HEK293 (cell line): ENCODE data around the gene EAF2.

ENCODE experiments used
- CTCF ChIA-PET: fragments of 350-600 bp; formaldehyde crosslinking; extraction: SDS; loops from one replicate; lab custom pipeline; 2021; ENCODE audit warnings: antibody characterized with exemption; lab: Yijun Ruan, JAX
- POLR2A ChIA-PET: fragments of 300-600 bp; formaldehyde crosslinking; extraction: SDS; loops from one replicate; lab custom pipeline; 2020; ENCODE audit warnings: antibody characterized with exemption, inconsistent platforms; lab: Yijun Ruan, JAX
- H3K27ac ChIP-seq: fragments of 200-500 bp; sonication (Bioruptor generic); 2 replicates; pipeline ENCODE4 v1.5.1; 2014; ENCODE audit warnings: low read depth, low read length, control low read depth, inconsistent platforms; ENCODE audit errors: extremely low read depth
- H3K36me3 ChIP-seq, 2 experiments: fragments of 200-500 bp in 1 of 2; sonication (Bioruptor generic) in 1 of 2; 1 replicate in 1 of 2; 2 replicates in 1 of 2; pipeline ENCODE4 v1.5.1; 2014 to 2017; ENCODE audit warnings: inconsistent platforms in 2 of 2, low read length in 2 of 2; ENCODE audit not compliant: control insufficient read depth in 2 of 2, insufficient read depth in 1 of 2
- H3K4me1 ChIP-seq: fragments of 200-500 bp; sonication (Bioruptor generic); 2 replicates; pipeline ENCODE4 v1.5.1; 2014; ENCODE audit warnings: mild to moderate bottlenecking, low read length, inconsistent platforms; ENCODE audit not compliant: control insufficient read depth, insufficient read depth
- H3K4me3 ChIP-seq: 2 replicates; pipeline ENCODE4 v1.5.1; 2011; ENCODE audit warnings: low read depth, mild to moderate bottlenecking, control low read depth, low read length, moderate library complexity
- H3K9me3 ChIP-seq: fragments of 200-500 bp; sonication (Bioruptor generic); 2 replicates; pipeline ENCODE4 v1.5.1; 2014; ENCODE audit warnings: low read depth, low read length, inconsistent platforms; ENCODE audit not compliant: control insufficient read depth, insufficient read depth
- CTCF ChIP-seq: fragments of 450-650 bp; formaldehyde crosslinking; IDR thresholded peaks from 2 replicates; pipeline ENCODE4 v1.5.1; 2016; ENCODE audit warnings: missing biosample characterization, missing genetic modification characterization
- GLI4 ChIP-seq: fragments of 450-650 bp; formaldehyde crosslinking; IDR thresholded peaks from 2 replicates; pipeline ENCODE4 v1.5.1; 2016; ENCODE audit warnings: missing biosample characterization, missing genetic modification characterization
- HOXA7 ChIP-seq: sonication (generic); formaldehyde crosslinking; IDR thresholded peaks from 2 replicates; pipeline ENCODE4 v1.8.1; 2022; ENCODE audit warnings: missing genetic modification reagents, borderline replicate concordance
- MYNN ChIP-seq: fragments of 450-650 bp; formaldehyde crosslinking; IDR thresholded peaks from 2 replicates; pipeline ENCODE4 v1.5.1; 2016; ENCODE audit warnings: missing biosample characterization, missing genetic modification characterization, borderline replicate concordance
- RBAK ChIP-seq: fragments of 450-650 bp; formaldehyde crosslinking; IDR thresholded peaks from 2 replicates; pipeline ENCODE4 v1.5.1; 2016; ENCODE audit warnings: missing biosample characterization, missing genetic modification characterization
- SETDB1 ChIP-seq: IDR thresholded peaks from one replicate; pipeline ENCODE4 v1.6.1; 2017; ENCODE audit warnings: mild to moderate bottlenecking, low read length, moderate library complexity, mixed read lengths; ENCODE audit not compliant: insufficient read length
- SP7 ChIP-seq: fragments of 450-650 bp; formaldehyde crosslinking; IDR thresholded peaks from 2 replicates; pipeline ENCODE4 v1.5.1; 2016; ENCODE audit warnings: missing biosample characterization, missing genetic modification characterization
- TSHZ1 ChIP-seq: fragments of 450-650 bp; formaldehyde crosslinking; IDR thresholded peaks from 2 replicates; pipeline ENCODE4 v1.5.1; 2016; ENCODE audit warnings: missing biosample characterization, missing genetic modification characterization, borderline replicate concordance
- YY2 ChIP-seq: fragments of 450-650 bp; formaldehyde crosslinking; IDR thresholded peaks from 2 replicates; pipeline ENCODE4 v1.5.1; 2016; ENCODE audit warnings: missing biosample characterization, missing genetic modification characterization
- ZBTB44 ChIP-seq: fragments of 450-650 bp; IDR thresholded peaks from 2 replicates; pipeline ENCODE4 v1.5.1; 2018; ENCODE audit warnings: missing biosample characterization, mild to moderate bottlenecking, missing genetic modification characterization
- ZNF155 ChIP-seq: fragments of 450-650 bp; formaldehyde crosslinking; IDR thresholded peaks from 2 replicates; pipeline ENCODE4 v1.5.1; 2016; ENCODE audit warnings: missing biosample characterization, missing genetic modification characterization
- ZNF169 ChIP-seq: fragments of 450-650 bp; formaldehyde crosslinking; IDR thresholded peaks from 2 replicates; pipeline ENCODE4 v1.5.1; 2016; ENCODE audit warnings: missing biosample characterization, missing genetic modification characterization
- ZNF18 ChIP-seq: fragments of 450-650 bp; formaldehyde crosslinking; IDR thresholded peaks from 2 replicates; pipeline ENCODE4 v1.5.1; 2016; ENCODE audit warnings: missing biosample characterization, missing genetic modification characterization
- ZNF362 ChIP-seq: fragments of 450-650 bp; formaldehyde crosslinking; IDR thresholded peaks from 2 replicates; pipeline ENCODE4 v1.5.1; 2016; ENCODE audit warnings: missing biosample characterization, missing genetic modification characterization
- ZNF48 ChIP-seq: fragments of 450-650 bp; formaldehyde crosslinking; IDR thresholded peaks from 2 replicates; pipeline ENCODE4 v1.5.1; 2016; ENCODE audit warnings: missing biosample characterization, missing genetic modification characterization
- ZNF510 ChIP-seq: fragments of 450-650 bp; formaldehyde crosslinking; IDR thresholded peaks from 2 replicates; pipeline ENCODE4 v1.5.1; 2018; ENCODE audit warnings: mild to moderate bottlenecking, missing genetic modification characterization, missing biosample characterization; ENCODE audit not compliant: insufficient replicate concordance
- ZNF544 ChIP-seq: fragments of 450-650 bp; formaldehyde crosslinking; IDR thresholded peaks from 2 replicates; pipeline ENCODE4 v1.5.0; 2017; ENCODE audit warnings: missing biosample characterization, missing genetic modification characterization
- ZNF580 ChIP-seq: fragments of 450-650 bp; formaldehyde crosslinking; IDR thresholded peaks from 2 replicates; pipeline ENCODE4 v1.5.1; 2016; ENCODE audit warnings: missing biosample characterization, missing genetic modification characterization
- ZNF645 ChIP-seq: fragments of 450-650 bp; formaldehyde crosslinking; IDR thresholded peaks from 2 replicates; pipeline ENCODE4; 2016; ENCODE audit warnings: missing biosample characterization, missing genetic modification characterization
- ZNF670 ChIP-seq: fragments of 450-650 bp; formaldehyde crosslinking; IDR thresholded peaks from 2 replicates; pipeline ENCODE4 v1.5.1; 2016; ENCODE audit warnings: missing biosample characterization, missing genetic modification characterization, low read depth

The EAF2 gene

GRCh38 chr3:121885386-121885785 is 50.4 kb downstream of the EAF2 start (continued):
- TF ChIP-seq ZBTB44 (no peak), ZNF580 (tag by site-specific recombination) (no peak), HOXA7 (no peak)

- POLR2A ChIA-PET: no interaction called here
These were observed 59.4 kb downstream of the EAF2 start, which contains the start of gene SLC15A2 for GRCh38 chr3:121894301-121894990. Gene SLC15A2, plus strand, starts transcription at chr3:121894401. Its CDS starts 76 bp downstream, at chr3:121894477.

More at GRCh38 chr3:121894301-121894990, 59.4 kb downstream of the EAF2 start, which contains the start of gene SLC15A2:
- Histone ChIP-seq H3K36me3 (no peaks in the 10 kb centered on the region), H3K9me3 (no peaks in the 10 kb centered on the region), H3K4me3 (no peak within 1 kb of the TSS), H3K27ac (no peak within 1 kb of the TSS), H3K4me1 (no peaks in the 10 kb centered on the region)
- CTCF ChIA-PET: interaction anchor here (0.6 to 0.9 kb wide), 2 partner anchors 11 to 30 kb away, joined by 3 to 6 read pairs; no protein-coding TSS in a partner anchor
- no peak for TF ChIP-seq ZNF48
- no peak for TF ChIP-seq CTCF (tag by site-specific recombination)
- no peak for TF ChIP-seq ZNF18
- TF ChIP-seq ZNF169 (tag by site-specific recombination): no peak
- TF ChIP-seq ZNF362: no peak
- no peak for TF ChIP-seq RBAK (tag by site-specific recombination)
- no peak for TF ChIP-seq YY2 (tag by site-specific recombination)
- TF ChIP-seq ZNF510 (tag by site-specific recombination): no peak
- no peak for TF ChIP-seq TSHZ1 (tag by site-specific recombination)
- no peak for TF ChIP-seq SP7 (tag by site-specific recombination)
- no peak for TF ChIP-seq ZNF670
- no peak for TF ChIP-seq ZNF544 (tag by site-specific recombination)
- TF ChIP-seq ZNF645 (tag by site-specific recombination): no peak
- no peak for TF ChIP-seq SETDB1
- no peak for TF ChIP-seq MYNN (tag by site-specific recombination)
- TF ChIP-seq GLI4 (tag by site-specific recombination): no peak
- TF ChIP-seq ZNF155 (tag by site-specific recombination): no peak
